ENCODE results near the gene COL15A1. TPM values are rescaled to one million over a fixed set of nuclear protein-coding genes. Genes with fewer than 3 reads are reported as not detected.

Gene COL15A1
- total and polyA plus RNA-seq, 10 donors: 0.33 to 9.3 (median 2.1) TPM

GRCh38 chr9:99018653-99019052 lies 74.9 kb downstream of the COL15A1 start:
- peaks cover 0 to 9% (median 6%) of the 10 kb centered on the region in 6 donors for H3K4me1 ChIP-seq
- H3K9me3 ChIP-seq: no peaks in the 10 kb centered on the region
- no peaks in the 10 kb centered on the region for H3K36me3 ChIP-seq
- no peak for DNase-seq
- no peak overlapping the region for H3K27ac ChIP-seq
- intact Hi-C loops (cut with DNase I; ENCODE audit: low total_unique reads): no loop called here
- H3K27me3 ChIP-seq (replicated peaks in 1 of 7): no peaks in the 10 kb centered on the region
- WGBS, 5 donors: 79 to 97% (median 89%) methylated on average over 1 of the region's 1 CpG
- no peak overlapping the region for H3K4me3 ChIP-seq
- no peak for TF ChIP-seq POLR2A (IDR thresholded peaks at IDR 0.05)
- TF ChIP-seq, protein P1, sequence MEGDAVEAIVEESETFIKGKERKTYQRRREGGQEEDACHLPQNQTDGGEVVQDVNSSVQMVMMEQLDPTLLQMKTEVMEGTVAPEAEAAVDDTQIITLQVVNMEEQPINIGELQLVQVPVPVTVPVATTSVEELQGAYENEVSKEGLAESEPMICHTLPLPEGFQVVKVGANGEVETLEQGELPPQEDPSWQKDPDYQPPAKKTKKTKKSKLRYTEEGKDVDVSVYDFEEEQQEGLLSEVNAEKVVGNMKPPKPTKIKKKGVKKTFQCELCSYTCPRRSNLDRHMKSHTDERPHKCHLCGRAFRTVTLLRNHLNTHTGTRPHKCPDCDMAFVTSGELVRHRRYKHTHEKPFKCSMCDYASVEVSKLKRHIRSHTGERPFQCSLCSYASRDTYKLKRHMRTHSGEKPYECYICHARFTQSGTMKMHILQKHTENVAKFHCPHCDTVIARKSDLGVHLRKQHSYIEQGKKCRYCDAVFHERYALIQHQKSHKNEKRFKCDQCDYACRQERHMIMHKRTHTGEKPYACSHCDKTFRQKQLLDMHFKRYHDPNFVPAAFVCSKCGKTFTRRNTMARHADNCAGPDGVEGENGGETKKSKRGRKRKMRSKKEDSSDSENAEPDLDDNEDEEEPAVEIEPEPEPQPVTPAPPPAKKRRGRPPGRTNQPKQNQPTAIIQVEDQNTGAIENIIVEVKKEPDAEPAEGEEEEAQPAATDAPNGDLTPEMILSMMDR (IDR thresholded peaks at IDR 0.05 in 8 of 11, conservative IDR thresholded peaks at IDR 0.05 in 3 of 11): no peak
- no peak for TF ChIP-seq POLR2AphosphoS5 (IDR thresholded peaks at IDR 0.05)

GRCh38 chr9:99019510-99020331 lies 76.0 kb downstream of the COL15A1 start:
- Histone ChIP-seq H3K9me3 (no peaks in the 10 kb centered on the region), H3K27ac (no peak overlapping the region), H3K4me1 (no peaks in the 10 kb centered on the region), H3K27me3 (replicated peaks in 1 of 7) (no peaks in the 10 kb centered on the region), H3K36me3 (no peaks in the 10 kb centered on the region), H3K4me3 (no peak overlapping the region)
- intact Hi-C loops (cut with DNase I; ENCODE audit: low total_unique reads): no loop called here
- no peak for DNase-seq
- WGBS, 5 donors: 87 to 98% (median 92%) methylated on average over 4 of the region's 4 CpGs
- no peak for TF ChIP-seq POLR2AphosphoS5 (IDR thresholded peaks at IDR 0.05)

- Histone ChIP-seq H3K27ac (no peak overlapping the region), H3K36me3 (no peaks in the 10 kb centered on the region), H3K9me3 (no peaks in the 10 kb centered on the region), H3K4me3 (no peak overlapping the region), H3K27me3 (replicated peaks in 1 of 7) (no peaks in the 10 kb centered on the region), H3K4me1 (no peaks in the 10 kb centered on the region)
- TF ChIP-seq, protein P1 (IDR thresholded peaks at IDR 0.05 in 8 of 11, conservative IDR thresholded peaks at IDR 0.05 in 3 of 11): no peak
- no peak for TF ChIP-seq POLR2AphosphoS5 (IDR thresholded peaks at IDR 0.05)
- TF ChIP-seq POLR2A (IDR thresholded peaks at IDR 0.05): no peak
- intact Hi-C loops (cut with DNase I; ENCODE audit: low total_unique reads): no loop called here
- DNase-seq: no peak
- WGBS, 5 donors: 89 to 96% (median 92%) methylated on average over 7 to 8 of the region's 8 CpGs
Measured at GRCh38 chr9:99020786-99021436, 77.2 kb downstream of the COL15A1 start.

GRCh38 chr9:99021512-99021911 lies 77.8 kb downstream of the COL15A1 start:
- DNase-seq: no peak
- Histone ChIP-seq H3K36me3 (no peaks in the 10 kb centered on the region), H3K4me1 (no peaks in the 10 kb centered on the region), H3K9me3 (no peaks in the 10 kb centered on the region), H3K27ac (no peak overlapping the region), H3K27me3 (replicated peaks in 1 of 7) (no peaks in the 10 kb centered on the region), H3K4me3 (no peak overlapping the region)
- TF ChIP-seq POLR2AphosphoS5 (IDR thresholded peaks at IDR 0.05) (no peak), POLR2A (IDR thresholded peaks at IDR 0.05) (no peak)
- TF ChIP-seq, protein P1 (IDR thresholded peaks at IDR 0.05 in 8 of 11, conservative IDR thresholded peaks at IDR 0.05 in 3 of 11): no peak
- 83 to 95% (median 85%) methylated on average over 3 of the region's 3 CpGs for WGBS, 5 donors
- intact Hi-C loops (cut with DNase I; ENCODE audit: low total_unique reads): no loop called here

Measured in spleen (tissue), 11 donors.